H54 (cell line): Measurements from ENCODE around the gene FGF2.

Experiments
- DNase-seq: peaks from one replicate; pipeline ENCODE4 v3.0.0; 2011; ENCODE audit warnings: low spot score, mixed read lengths; ENCODE audit not compliant: insufficient read length
- FAIRE-seq: peaks from 3 replicates; lab custom pipeline; 2011; peaks lifted over from hg19 to GRCh38; lab: Jason Lieb, UNC
- POLR2A ChIP-seq: IDR thresholded peaks from 2 replicates; pipeline ENCODE4 v1.6.1; 2011; ENCODE audit warnings: low read depth, mild to moderate bottlenecking, low read length

Gene FGF2

DNA sequence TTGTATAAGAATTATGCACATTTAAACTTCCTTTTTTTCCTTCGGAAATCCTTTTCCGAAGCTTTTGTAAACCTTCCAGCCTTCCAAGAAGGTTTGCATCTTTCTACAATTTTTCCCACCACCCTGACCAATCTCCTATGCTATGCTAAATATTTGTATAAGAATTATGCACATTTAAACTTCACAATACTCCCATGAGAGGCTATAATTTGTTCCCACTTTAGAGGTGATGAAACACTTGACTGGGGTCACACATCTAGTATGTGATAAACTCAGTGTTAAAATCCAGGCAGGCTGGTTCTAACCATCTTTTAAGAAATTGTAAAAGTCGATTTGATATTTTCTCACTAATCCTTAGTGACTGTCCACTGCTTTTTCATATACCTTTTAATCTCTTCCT, 73.7 kb downstream of the FGF2 start:
- no peak for TF ChIP-seq POLR2A
- FAIRE-seq = no peak
- no peak for DNase-seq

DNA sequence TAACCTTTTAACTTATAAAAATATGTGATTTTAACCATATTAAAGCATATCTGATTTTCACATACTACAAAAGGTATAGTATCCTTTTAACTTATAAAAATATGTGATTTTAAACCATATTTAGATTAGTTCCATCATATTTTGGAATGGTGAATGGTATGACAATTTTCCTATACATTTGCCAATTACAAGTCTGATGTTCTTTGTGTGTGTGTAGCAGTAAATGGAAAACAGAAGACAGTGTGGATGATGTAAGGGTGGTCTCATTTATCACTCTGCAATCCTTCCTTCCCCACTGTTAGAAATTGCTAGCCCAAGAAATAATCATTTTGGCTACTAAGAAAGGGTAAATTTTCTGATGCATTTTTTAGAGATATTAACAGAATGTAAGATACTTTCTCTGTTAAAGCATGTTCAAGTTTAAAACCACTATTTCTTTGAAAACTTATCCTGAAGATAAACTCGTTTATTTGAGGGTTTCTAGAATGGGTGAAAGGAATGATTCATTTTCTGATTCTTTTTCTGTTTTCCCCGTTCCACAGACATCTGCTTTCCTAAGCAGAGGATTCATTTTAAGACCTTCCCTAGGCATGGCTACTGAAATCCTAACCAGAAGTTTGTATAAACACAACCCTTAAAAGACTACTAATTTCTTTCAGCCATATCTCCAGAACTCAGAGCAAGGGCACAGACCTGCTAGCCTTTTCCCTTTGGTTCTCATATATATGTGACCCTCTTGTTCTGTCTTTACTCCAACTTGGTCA, 74.8 kb downstream of the FGF2 start:
- FAIRE-seq (no peak), DNase-seq (no peak)
- no peak for TF ChIP-seq POLR2A

DNA sequence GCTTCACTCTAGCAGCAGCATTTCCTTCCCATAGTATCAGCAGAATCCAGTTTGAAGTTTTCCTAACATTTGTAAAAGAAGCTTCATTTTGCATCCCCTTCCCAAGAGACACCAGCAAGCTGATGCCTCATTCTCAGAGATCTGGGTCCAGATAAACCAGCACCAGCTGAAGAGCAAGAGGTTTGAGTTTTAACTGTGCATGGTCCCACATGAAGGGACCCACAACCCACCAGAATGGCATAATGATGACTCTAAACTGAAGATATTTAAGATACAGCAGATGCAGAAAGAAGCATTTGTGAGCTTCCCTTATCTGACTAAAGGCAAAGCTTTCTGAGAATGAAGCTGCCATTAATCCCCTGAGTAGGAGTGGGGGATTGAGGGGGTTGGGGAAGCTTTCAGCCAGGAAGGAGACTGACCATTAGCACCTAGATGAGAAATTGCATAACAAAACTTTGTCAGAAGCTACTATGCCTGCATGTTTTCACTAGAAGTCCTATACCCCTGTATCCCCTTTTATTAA, 77.2 kb downstream of the FGF2 start:
- DNase-seq = no peak
- TF ChIP-seq POLR2A = no peak
- FAIRE-seq = no peak

DNA sequence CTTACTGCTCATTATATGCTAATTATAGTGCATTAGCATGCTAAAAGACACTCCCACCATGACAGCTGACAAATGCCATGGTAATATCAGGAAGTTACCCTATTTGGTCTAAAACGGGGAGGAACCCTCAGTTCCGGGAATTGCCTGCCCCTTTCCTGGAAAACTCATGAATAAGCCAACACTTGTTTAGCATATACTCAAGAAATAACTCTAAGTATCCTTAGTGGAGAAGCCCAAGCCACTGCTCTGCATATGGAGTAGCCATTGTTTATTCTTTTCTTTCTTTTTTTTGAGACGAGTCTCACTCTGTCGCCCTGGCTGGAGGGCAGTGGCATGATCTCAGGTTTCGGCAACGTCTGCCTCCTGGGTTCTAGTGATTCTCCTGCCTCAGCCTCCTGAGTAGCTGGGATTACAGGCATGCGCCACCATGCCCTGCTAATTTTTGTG, 80.3 kb downstream of the FGF2 start:
- DNase-seq (no peak), FAIRE-seq (no peak)
- no peak for TF ChIP-seq POLR2A

DNA sequence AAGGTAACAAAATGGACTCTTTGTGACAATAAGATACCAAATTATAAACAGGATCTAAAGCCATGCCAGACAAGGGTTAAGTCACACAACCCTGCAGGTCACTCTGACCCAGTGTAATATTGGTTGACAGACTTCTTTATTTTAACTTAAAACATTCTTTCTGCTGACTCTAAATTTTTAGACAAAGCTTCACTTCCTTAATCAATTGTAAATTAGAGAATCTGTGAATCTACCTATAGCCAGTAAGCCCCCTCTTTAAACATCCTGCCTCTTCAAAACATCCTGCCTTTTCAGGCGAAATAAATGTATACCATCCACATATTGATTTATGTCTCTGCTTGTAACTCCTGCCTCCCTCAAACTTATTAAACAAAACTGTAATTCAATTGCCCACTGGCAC, 81.6 kb downstream of the FGF2 start:
- no peak for TF ChIP-seq POLR2A
- FAIRE-seq = no peak
- no peak for DNase-seq

- FAIRE-seq = no peak
- no peak for TF ChIP-seq POLR2A
- no peak for DNase-seq
Observed at GRCh38 chr4:122909683-122910082, 83.1 kb downstream of the FGF2 start.

GRCh38 chr4:122911588-122911987, 85.0 kb downstream of the FGF2 start:
- FAIRE-seq (no peak), DNase-seq (no peak)
- TF ChIP-seq POLR2A = no peak

DNA sequence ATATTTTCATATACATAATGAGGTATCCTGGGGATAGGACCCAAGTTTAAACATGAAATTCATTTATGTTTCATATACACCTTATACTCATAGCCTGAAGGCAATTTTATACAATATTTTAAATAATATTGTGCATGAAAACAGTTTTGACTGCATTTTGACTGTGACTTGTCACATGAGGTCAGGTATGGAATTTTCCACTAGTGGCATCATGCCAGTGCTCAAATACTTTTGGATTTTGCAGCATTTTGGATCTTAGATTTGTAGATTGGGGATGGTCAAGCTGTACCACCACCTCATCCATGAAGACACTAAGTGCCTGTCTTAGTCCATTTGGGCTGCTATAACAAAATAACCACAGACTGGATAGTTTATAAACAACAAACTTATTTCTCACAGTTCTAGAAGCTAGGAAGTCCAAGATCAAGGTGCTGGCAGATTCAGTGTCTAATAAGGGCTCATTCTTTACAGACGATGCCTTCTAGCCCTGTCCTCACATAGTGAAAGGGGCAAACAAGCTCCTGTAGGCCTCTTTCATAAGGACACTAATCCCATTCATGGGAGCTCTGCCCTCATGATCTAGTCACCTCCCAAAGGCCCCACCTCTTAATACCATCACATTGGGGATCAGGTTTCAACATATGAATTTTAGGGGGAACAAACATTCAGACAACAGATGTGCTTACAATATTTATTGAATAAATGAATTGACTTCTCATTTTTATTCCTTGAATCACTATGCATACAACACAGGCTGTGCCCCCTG, 86.4 kb downstream of the FGF2 start:
- DNase-seq (no peak), FAIRE-seq (no peak)
- no peak for TF ChIP-seq POLR2A

DNA sequence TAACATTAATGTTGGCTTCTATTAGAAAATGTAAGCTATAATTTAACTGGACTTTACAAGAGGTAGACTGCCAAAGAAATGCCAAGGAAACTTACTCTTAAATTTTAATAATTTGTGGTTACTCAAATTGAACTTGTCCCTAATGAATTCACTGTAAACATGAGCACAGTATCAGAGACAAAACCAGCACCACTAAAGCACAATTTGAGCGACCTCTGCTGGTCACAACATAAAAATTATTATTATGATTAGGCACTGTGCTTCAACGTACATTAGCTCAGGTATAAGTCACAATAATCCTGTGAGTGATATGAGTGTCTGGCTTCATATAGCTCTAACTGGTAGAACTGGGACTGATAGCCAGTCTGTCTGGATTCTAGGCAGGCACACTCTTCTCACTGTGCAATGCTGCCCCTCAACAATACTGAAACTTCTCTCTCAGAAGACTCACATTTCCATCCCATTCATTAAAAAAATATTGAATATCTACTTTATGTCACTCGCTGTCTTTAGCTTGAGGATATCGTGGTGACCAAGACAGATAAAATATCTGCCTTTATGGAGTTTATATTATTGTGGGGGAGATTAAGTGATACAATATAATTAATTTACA, 87.8 kb downstream of the FGF2 start:
- FAIRE-seq (no peak), DNase-seq (no peak)
- TF ChIP-seq POLR2A = no peak

DNA sequence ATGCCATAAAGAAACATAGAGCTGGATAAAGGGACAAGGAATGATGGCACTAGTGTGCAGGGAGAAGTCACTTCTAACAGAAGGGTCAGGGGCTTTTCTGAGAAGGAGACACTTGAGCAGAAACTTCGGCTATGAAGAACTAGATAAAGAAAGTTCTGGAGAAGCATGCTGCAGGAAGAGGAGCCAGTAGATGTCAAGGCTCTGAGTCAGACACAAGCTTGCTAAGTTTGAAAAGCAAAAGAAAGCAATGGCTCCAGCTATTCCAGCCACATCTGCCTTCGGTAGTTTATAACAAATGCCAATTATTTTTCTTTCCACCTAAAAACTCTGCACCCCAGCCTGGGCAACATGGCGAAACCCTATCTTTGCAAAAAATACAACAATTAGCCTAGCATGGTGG, 88.3 kb downstream of the FGF2 start:
- FAIRE-seq (no peak), DNase-seq (no peak)
- no peak for TF ChIP-seq POLR2A

DNA sequence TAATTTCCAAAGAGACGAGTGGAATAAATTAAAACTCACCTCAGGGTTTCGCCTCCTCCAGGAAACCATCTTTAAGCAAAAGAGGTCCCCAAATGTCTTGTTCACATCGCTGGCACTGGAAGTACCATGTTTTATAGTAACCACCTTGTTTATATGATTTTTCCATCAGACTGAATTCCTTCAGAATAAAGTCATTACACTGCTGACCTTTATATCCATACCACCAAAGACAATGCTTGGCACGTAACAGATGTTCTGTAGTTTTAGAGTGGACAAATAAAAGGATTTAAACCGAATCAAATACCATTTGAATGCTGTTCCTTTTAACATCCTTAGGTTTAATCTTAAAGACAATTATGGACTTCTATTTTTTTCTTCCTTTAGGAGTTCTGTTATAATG, 91.1 kb downstream of the FGF2 start:
- DNase-seq = no peak
- no peak for FAIRE-seq
- TF ChIP-seq POLR2A = no peak

- no peak for DNase-seq
- FAIRE-seq = no peak
- TF ChIP-seq POLR2A = no peak
Observed at GRCh38 chr4:122920473-122920872, 93.8 kb downstream of the FGF2 start.

DNA sequence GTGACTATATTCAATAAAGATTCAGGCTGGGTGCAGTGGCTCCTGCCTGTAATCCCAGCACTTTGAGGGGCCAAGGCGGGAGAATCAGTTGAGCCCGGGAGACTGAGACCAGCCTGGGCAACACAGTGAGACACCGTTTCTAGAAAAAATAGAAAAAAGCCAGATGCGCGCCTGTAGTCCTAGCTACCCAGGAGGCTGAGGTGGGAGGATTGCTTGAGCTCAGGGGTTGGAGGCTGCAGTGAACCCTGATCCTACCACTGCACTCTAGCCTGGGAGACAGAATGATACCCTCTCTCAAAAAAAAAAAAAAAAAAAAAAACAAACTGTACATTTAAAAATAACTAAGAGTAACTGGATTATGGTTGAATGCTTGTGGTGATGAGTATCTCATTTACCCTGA, 94.7 kb downstream of the FGF2 start:
- no peak for TF ChIP-seq POLR2A
- FAIRE-seq (no peak), DNase-seq (no peak)
